GM21447 (cell line): ENCODE measurements around the gene CUX1.

Source experiments
- ATAC-seq: cut with Tn5 transposase; IDR thresholded peaks from one replicate; pipeline ENCODE4 v1.9.1; 2021; ENCODE audit not compliant: unreplicated experiment

The CUX1 gene

DNA sequence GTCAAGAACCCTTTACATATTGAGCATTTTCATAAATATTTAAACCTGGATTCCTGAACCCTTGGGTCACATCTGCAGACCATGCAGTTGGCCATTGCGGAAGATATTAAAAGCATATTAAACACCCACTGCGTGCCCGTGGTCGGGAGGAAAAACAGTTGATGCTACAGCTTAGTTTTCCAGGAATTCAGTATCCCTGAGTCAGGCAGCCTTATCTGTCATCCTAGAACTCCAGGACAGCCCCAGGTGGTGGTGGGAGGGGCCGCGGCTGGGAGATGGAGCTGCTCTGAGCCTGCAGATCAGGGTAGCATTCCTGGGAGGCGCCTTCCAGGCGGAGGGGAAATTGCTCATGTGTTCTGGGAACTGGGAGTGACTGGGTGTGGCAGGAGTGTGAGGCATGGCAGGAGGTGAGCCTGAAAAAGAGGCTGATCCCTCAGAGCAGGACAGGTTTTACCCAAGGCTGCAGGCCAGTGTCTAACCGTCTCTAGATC, 246.3 kb downstream of the CUX1 start:
- ATAC-seq = no peak

DNA sequence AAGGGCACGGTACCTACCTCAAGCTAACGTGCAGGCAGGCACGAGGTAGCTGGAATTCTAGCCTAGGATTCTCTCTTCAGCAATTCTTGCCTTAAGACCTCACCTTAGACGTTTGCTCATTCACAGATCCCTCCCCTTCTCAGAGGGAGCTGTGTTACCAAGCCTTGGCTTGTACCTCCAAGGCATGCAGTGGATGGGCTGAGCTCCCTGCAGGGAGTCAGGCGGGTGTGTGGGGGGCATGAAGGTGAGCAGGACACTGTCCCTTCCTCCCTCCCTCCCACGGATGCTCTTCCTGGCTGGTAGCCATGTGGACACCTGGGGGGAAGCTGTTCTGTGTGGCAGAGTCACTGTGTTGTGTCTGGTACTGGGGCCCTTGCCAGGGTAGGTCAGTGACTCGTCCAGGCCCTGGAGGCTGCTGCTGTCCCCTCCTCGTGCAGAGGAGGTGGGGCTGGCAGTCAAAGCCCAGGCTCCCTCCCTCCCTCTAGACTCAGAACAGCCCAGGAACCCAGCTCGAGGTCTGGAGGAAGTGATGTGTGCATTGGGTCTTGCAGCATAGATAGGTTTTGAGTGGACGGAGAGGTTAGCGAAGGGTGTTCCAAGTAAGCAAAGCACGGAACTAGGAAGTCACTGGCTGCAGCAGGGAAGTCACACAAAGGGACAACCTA, 247.1 kb downstream of the CUX1 start:
- ATAC-seq = no peak

DNA sequence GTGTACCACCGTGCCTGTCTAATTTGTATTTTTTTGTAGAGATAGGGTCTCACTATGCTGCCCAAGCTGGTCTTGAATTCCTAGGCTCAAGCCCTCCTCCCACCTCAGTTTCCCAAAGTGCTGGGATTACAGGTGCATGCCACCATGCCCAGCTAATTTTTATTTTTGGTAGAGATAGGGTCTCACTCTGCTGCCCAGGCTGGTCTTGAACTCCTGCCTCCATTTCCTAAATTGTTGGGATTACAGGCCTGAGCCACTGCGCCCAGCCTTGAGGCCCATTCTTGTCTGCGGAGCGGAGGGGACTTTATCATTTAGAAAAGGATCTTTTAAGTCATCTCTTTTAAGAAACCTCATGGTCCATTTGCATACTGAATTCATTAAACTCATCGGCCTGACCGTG, 247.8 kb downstream of the CUX1 start:
- no peak for ATAC-seq

DNA sequence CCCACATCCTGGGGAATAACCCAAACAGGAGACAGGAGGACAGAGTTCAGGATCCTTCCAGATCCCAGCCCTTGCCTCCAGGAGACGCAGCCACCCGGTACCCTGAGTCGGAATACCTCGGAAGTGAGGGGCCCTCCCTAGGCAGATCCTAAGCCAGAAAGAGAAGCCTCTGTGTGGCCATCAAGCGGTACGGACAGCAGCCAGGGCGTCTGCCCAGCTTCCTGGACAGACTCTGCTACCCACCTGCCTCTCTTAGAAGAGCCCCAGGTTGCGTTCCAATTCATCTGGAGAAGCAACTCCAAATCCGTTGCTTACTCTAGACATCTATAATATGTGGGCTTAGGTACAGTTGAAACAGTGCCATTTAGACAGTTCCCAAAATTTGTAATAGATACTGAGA, 249.1 kb downstream of the CUX1 start:
- ATAC-seq = no peak

DNA sequence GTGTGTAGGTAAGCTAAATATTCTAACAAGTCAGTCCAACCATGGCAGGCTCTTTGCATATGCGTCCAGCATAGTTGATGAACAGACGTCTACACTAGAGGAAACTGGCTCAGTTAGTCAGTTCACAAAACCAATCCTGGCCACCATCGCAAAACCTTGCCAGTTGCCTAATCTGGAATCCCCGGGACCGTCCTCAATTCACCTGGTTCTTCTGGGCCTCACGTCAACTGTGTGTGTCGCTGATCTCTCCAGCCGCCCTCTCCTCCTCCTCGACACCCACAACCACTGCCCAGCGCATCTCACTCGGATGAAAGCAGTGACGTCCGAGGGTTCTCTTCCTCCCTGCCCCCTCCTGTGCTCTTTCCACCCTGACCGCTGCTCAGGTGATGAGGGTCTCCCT, 251.4 kb downstream of the CUX1 start:
- ATAC-seq = no peak

DNA sequence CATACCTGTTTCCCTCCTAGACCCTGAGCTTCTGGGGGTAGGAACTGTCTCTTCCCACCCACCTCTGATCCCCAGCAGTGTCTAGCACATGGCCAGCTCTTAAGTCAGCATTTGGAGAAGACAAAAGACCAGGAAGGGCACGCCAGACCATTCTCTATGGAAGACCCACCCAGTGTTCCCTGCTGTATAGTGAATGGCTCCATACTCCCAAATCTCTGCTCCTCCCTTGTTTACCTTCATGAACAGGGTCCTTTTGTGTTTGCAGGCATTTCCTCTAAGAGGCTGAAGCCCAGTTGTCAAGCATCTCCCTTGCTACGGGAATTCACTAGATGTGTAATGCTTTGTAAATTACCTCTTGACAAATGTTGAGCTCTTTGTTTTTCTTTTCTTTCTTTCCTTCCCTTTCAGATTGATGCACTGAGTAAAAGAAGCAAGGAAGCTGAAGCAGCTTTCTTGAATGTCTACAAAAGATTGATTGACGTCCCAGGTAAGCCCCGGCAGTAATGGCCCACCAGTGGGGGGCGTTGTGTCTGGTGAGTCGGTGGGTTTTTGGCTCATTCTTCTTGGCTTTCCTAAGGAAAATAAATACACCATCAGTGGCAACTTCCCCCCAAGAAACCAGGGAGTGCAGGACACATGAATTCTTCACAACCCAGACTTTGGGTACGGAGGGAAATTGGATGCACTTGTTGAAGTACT, 252.7 kb downstream of the CUX1 start:
- no peak for ATAC-seq

DNA sequence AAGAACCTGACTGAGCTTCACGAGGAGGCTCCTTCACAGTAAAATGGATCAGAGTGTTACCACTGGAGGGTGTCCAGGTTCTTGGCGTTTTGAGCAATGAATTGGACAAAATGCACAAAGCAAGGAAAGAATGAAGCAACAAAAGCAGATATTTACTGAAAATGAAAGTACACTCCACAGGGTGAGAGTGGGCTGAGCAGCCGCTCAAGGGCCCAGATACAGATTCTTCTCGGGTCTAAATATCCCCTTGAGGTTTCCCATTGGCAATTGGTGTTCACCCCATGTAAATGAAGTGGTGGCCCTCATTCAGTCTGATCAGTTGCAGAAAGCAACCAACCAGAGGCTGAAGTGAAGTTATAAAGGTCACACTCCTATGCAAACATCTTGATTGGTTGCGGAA, 254.6 kb downstream of the CUX1 start:
- ATAC-seq = no peak

DNA sequence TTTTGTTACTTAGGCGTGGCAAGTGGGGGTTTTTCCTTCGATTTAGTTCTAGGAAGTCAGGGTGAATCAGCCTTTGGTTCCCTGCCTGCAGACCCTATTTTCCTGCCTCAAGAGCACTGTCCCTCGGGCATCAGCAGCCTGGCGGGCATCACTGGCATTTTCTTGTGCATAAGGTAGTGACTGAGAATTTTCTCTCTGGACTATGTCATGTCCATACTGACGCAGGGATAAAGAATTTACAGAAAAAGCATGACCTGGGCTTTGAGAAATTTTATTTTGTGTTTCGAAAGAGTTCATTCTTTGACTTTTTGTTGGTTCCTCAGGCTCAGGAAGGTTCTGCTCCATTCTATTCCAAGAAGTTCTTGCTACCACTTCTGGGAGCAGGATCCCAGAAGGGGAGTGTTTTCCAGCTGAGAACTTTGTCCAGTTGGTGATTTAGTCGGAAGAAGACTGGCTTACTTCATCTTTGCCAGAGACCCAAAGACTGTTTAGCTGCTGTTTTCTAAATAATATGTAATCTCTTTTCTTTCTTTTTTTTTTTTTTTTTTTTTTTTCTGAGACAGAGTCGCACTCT, 255.3 kb downstream of the CUX1 start:
- no peak for ATAC-seq

DNA sequence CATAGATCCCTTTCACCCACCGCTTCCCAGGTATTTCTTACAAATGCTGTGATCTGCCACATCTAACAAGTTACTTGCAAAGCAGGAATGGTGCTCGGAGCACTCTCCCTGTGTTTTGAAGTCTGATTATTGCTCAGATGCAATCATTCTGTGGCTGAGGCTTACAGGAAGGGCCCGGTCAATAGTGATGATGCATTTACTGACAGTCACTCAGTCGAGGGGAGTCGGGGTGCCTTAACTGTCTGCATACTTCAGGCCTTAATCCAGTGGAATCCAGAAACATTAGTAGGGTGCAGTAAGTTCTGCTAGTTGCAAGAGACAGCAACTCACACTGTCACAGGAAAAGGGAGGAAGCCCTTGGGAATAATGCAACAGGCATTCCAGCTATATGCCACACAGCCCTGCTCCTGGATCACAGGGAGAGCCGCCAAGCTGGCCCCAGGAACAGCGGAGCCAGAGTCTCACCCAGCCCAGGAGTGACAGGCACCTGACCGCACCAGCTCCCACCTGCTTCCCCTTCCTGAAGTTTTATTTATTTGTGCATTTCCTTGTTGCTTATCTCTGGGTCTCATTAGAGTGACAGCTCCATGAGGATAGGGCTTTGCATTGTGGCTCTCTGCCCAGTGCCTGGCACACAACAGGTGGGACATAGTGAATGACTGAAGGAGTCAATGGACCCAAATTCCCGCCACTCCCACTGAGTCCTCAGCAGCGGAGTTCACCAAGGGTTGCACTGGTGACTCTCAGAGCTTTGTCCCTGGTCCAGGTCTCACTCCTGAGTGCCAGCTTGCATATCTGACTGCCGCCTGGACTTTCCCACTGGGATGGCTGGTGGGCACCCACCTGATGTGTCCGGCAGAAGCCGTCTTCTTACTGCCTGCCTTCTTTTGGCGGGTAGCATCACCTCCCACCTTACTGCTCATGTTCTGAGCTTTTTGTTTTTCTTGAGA, 256.8 kb downstream of the CUX1 start:
- ATAC-seq = no peak

DNA sequence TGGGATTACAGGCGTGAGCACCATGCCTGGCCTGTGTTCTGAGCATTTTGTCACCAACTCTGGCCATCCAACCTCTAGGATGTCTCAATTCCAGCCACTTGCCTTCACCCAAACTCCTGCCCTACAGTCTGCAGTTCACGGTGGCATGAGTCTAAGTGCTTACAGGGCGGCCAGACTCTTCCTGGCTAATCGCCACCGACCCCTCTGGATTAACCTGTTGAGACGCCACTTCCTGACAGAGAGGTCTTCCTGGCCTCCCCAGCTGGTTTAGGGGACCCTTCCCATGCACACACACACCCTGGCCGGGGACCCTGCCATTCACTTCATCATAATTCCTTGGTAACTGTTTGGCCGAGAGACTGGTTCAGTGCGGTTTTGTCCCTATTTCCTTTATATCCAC, 257.7 kb downstream of the CUX1 start:
- ATAC-seq = no peak

DNA sequence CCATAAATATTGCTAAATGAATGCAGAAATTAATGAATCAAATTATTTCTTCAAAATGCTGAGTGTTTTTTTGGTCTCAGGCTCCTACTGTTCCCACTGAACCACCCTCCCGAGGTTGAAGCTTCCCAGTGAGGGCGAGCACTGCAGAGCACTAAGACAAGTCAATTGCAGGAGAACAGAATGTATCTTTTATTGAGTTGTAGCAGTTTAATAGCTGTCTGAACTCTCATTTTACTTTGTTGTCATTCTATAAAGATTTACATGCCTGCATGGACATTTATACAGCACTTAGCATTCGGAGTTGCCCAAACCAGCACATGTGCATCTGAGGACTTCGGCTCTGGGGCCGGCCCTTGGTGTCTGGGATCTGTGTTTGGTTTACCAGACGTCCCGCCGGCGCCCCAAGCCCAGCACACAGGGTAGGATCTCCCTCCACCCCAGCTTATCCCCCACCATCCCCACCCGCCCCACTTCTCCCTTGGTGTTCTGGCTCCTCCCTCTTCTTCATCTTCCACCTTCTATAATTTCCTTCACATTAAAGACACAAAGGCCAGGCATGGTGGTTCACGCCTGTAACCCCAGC, 258.2 kb downstream of the CUX1 start:
- no peak for ATAC-seq

DNA sequence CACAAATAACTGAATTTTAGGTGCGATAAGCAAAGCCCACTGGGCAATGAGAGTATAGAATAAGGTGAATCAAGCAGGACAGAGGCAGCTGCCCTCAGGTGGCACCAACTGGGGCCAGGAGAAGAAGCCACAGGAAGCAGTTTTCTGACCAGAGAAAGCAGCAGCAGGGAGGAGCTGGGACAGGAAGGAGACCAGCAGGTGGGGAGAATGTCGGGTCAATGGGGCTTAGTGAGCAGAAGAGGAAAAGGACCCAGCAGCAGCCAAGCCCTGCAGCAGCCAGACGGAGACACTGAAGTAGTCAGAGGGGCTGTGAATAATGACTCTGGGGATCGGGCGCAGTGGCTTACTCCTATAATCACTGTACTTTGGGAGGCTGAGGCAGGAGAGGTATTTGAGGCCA, 259.7 kb downstream of the CUX1 start:
- no peak for ATAC-seq

DNA sequence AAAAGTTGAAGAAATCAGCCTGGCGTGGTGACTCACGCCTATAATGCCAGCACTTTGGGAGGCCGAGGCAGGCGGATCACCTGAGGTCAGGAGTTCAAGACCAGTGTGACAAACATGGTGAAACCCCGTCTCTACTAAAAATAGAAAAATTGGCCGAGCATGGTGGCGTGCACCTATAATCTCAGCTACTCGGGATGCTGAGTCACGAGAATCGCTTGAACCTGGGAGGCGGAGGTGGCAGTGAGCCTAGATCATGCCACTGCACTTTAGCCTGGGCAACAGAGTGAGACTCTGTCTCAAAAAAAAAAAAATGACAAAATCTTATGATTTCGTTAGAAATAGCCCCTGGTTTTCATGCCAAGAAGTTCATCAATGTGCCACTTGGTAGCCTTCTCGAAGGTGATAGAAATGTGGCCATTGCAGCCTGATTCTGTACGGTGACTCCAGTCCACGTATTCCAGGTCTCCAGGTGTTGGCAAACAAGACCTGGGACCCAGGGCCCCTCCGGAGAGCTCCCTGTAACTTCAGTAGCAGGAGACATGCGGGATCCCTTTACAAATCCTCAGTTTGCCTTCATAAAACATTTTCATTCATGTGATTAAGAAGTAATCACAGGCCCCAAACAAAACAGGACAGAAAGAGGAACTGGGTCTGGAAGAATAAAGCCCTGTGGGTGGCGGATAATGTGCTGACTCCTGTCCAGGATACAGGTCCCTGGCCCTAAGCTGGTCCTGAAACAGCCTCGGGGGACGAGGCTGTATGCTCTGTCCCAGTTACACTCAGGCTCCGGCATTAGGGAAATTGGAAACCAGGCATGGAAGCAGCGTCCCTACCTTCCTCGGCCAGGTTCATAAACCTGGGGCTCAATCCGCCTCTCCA, 262.0 kb downstream of the CUX1 start:
- no peak for ATAC-seq

DNA sequence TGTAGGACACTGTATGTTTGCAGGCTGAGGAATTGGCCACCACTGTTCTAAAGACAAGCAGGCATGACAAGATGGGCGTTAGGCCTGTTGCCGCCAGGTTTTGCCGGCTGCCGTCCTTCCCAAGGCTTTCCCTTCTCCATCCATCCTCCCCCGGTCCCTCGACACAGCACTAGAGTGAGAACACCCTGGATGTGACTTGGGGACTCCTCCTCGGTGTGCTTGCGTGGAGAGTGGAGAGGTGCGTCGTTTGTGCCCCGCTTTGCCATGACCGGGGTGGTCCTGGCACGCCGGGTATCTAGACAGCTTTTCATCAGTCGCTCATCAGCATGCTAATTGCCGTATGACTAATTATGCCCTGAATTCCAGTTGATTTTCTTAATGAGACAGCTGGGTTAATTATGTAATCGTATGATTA, 262.6 kb downstream of the CUX1 start:
- no peak for ATAC-seq

DNA sequence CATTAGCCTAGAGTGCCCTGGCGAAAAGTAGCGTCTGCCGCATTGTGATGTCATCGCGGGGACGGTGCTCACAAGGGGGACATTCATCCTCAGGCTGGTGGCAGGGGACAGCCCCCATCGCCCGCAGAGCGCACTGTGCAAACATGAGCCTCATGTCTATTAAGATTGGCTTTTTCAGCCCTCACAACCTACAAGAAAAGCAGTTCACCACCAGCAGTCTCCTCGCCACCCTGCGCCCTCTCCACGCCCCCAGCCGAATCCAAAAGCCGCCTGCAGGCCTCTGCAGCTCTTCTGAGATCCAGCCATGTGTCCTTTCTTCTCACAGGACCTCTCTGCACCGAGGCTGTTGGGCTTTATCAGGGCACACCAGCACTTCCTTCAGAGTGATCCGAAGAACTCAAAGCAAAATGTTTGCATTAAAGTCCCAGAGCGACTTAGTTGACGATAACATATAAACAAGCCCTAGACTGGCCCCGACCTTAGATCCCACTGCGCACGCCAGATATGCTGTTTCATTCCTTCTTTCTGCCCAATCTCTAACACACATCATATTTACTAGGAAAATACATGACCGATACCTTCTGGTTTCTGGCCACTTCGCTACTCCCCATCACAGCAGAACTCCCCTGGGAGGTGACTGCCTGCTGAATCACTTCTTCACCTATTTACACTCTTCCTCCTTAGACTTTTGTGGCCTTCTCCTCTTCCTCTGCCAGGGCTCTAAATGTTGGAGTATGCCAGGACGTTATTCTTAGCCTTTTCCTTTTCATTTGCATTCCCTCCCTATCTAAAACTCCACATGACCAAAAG, 263.2 kb downstream of the CUX1 start:
- ATAC-seq = no peak

DNA sequence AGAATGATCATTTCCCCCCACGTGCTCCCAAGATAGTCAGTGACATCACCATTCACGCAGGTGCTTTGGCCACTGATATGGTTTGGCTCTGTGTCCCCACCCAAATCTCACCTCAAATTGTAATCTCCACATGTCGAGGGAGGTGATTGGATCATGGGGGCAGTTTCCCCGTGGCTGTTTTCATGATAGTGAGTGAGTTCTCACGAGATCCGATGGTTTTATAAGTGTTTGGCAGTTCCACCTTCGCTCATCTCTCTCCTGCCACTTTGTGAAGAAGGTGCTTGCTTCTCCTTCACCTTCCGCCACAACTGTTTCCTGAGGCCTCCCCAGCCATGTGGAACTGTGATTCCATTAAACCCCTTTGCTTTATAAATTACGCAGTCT, 263.8 kb downstream of the CUX1 start:
- ATAC-seq = no peak

DNA sequence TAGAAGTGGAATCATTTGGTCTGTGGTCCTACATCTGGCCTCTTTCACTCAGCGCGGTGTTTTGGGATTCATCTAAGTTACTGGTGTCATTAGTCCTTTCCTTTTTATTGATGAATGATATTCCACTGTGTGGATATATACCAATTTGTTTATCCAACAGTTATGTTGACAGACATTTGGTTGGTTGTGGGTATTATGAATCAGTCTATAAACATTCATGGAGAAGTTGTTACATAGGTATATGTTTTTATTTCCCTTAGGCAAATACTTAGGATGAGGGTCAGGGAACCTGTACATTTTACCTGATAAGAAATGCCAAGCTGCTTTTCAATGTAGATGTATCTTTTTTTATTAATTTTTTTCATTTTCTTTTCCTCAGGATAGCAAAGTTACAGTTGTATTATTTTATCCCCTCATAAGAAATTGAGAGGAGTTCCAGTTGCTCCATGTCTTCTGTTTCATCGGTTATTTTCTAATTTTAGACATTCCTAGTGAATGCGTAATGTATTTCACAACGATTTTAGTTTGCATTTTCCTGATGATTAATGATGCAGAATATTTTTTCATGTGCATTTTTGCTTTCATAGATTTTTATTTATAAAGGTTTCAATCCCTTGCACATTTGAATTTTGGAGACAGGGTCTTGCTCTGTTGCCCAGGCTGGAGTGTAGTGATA, 265.4 kb downstream of the CUX1 start:
- no peak for ATAC-seq

DNA sequence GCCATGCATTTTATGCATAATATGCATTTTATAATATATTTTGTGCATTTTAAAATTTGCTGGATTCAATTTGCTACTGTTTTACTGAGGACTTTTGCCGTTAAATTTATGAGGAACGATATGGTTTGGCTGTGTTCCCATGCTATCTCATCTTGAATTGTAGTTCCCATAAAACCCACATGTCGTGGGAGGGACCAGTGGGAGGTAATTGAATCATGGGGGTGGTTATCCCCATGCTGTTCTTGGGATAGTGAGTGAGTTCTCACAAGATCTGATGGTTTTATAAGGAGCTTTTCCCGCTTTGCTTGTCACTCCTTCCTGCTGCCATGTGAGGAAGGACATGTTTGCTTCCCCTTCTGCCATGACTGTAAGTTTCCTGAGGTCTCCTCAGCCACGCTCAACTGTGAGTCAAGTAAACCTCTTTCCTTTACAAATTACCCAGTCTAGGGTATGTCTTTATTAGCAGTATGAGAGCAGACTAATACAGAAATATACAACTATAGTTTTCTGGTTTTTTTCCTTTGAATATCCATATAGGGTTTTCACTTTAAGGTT, 267.9 kb downstream of the CUX1 start:
- ATAC-seq = no peak
